Activated naive CD8-positive, alpha-beta T cell treated with anti-CD3 and anti-CD28 coated beads, Interleukin-2, amount 50 U/mL, for 24 hours (primary cell): ENCODE results near the gene TSPAN18.
A peak's percentile ranks its signal among the peaks of the same experiment; 100 is the strongest.

Experiments used
- ATAC-seq: fragments of 150-1000 bp; cut with Tn5 transposase; one replicate; pipeline ENCODE4 v1.10.0; 2021
- DNase-seq: peaks from one replicate; pipeline ENCODE4 v3.0.0; 2021
- H3K27ac Mint-ChIP-seq: one replicate; pipeline ENCODE4 v1.8.0; 2021; ENCODE audit warnings: mild to moderate bottlenecking, mixed read lengths
- H3K27me3 Mint-ChIP-seq: one replicate; pipeline ENCODE4 v1.8.0; 2021; ENCODE audit warnings: mixed read lengths
- H3K36me3 Mint-ChIP-seq: one replicate; pipeline ENCODE4 v1.8.0; 2021; ENCODE audit warnings: low read depth, mixed read lengths
- H3K4me1 Mint-ChIP-seq: one replicate; pipeline ENCODE4 v1.8.0; 2021; ENCODE audit warnings: mixed read lengths
- H3K4me3 Mint-ChIP-seq: one replicate; pipeline ENCODE4 v1.8.0; 2021; ENCODE audit warnings: mild to moderate bottlenecking, moderate library complexity, mixed read lengths
- H3K9me3 Mint-ChIP-seq: one replicate; pipeline ENCODE4 v1.8.0; 2021; ENCODE audit warnings: mixed read lengths

Gene TSPAN18

DNA sequence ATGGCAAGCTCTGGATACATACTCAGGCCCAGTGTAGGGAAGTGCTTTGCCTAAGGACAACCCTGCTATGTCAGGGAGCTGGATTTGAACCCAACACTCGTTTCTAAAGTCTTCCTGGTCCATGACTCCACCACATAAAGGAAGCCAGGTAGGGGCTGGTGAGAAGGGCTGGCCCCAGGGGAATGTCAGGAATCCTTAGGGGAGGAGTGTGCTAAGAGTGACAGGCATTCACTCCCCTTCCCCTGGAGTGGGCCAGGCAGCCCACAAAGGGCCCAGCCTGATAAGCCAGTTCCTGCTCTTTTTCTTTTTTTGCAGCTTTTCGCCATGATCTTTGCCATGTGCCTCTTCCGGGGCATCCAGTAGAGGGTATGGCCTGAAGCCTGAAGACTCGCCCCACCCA, 202.1 kb downstream of the TSPAN18 start:
- DNase-seq (no peak), ATAC-seq (no peak)
- no peaks in the 10 kb centered on the region for H3K36me3 Mint-ChIP-seq
- H3K27ac Mint-ChIP-seq = no peak overlapping the region
- H3K4me1 Mint-ChIP-seq = no peaks in the 10 kb centered on the region
- H3K9me3 Mint-ChIP-seq = no peaks in the 10 kb centered on the region
- no peak overlapping the region for H3K4me3 Mint-ChIP-seq
- H3K27me3 Mint-ChIP-seq = no peaks in the 10 kb centered on the region

DNA sequence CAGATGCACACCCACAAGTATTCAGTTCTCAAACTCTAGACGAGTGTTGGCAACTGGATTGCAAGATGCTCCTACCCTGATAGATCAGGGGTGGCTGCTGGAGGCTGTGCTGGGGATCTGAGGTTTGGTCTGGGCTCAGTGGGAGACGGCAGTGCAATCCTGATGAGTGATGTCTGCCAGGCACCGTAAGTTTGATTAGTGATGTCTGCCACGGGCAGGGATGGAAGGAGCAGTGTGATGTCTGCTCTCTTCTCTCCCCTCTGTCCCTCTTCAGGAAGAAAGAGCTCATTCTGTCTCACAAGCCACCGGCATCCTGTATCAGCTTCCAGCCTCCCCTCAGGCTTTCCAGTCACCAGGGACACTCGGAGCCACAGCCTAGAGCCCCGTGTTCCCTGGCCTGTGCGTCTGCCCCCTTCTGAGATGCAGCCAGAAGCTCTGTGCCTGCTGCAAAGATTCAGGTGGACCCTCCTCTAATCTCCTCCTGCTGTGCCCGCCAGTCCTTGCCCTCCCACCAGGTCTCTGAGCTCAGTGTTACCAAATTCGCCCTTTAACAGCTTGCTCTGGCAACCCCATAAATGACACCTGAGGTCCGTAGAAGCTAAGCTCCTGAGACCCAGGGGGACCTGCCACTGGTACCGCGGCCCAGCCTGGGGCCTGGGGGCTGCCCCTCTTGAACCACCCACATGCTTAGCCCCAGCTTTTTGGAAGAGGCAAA, 204.0 kb downstream of the TSPAN18 start:
- ATAC-seq (no peak), DNase-seq (no peak)
- Mint-ChIP-seq H3K36me3 (no peaks in the 10 kb centered on the region), H3K4me1 (no peaks in the 10 kb centered on the region), H3K9me3 (no peaks in the 10 kb centered on the region), H3K27ac (no peak overlapping the region), H3K4me3 (no peak overlapping the region), H3K27me3 (no peaks in the 10 kb centered on the region)

DNA sequence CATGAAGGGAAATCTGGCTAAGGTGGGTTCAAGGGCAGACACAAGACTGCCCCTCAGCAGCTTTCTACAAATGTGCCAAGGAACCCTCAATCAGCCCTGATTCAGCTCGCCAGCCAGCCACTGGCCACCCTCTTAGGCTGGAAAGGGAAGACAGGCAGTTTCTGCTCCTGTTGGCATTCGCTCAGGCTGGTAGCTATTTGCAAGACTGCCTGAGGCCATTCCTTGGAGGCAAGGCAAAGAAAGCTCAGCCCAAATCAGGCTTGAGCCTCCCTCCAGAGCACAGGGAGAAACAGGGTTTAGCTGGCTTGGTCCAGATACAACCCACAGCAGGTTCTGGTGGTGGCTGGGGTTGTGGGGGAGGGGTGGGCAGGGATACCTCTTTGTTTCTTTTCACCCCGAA, 204.7 kb downstream of the TSPAN18 start:
- Mint-ChIP-seq H3K4me3 (no peak overlapping the region), H3K36me3 (no peaks in the 10 kb centered on the region), H3K27ac (no peak overlapping the region), H3K4me1 (no peaks in the 10 kb centered on the region), H3K9me3 (no peaks in the 10 kb centered on the region), H3K27me3 (no peaks in the 10 kb centered on the region)
- no peak for DNase-seq
- no peak for ATAC-seq

DNA sequence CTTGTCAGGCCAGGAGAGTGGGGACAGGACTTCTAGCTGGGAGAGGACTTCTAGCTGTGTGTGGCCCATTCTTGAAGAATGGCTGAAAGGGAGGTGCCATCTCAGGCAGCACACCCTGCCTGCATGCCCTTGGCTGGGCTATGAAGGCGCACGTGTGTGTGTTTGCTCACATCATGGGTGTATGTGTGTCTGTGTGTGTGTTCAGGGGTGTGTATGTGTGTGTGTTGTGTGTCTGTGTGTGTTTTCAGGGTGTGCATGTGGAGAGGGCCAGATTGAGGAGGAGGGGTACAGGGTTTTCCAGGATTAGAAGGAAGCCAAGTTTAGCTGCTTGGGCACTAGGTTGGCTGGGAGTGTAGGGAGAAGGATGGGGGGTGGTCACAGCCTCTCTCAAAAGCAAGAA, 207.3 kb downstream of the TSPAN18 start:
- Mint-ChIP-seq H3K4me3 (no peak overlapping the region), H3K9me3 (no peaks in the 10 kb centered on the region), H3K4me1 (no peaks in the 10 kb centered on the region), H3K36me3 (no peaks in the 10 kb centered on the region), H3K27ac (no peak overlapping the region), H3K27me3 (no peaks in the 10 kb centered on the region)
- DNase-seq (no peak), ATAC-seq (no peak)

DNA sequence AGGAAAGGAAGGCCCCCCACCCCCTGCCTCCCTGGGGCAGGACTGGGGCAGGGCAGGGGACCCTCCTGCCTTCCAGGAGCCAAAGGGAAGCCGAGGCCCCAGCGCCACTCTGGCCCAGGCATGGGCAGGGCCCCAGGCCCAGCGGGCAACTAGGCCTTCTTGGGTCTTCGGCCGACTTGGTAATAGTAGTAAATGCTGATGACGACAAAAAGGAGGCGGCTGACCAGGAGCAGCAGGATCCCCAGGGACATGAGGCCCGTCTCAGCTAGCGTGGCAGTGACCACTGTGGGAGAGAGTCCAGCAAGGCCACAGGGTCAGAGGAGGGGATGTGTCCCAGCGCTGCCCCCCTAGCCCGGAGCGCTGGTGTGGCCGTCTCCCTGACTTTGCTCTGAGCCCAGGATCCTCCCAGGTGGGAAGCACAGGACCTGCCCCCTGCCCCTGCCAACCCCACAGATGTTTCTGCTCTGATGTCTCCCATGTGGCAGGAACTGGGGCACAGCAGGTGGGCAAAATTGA, 208.0 kb downstream of the TSPAN18 start:
- H3K27me3 Mint-ChIP-seq = no peaks in the 10 kb centered on the region
- H3K4me3 Mint-ChIP-seq = no peak overlapping the region
- no peak for ATAC-seq
- H3K27ac Mint-ChIP-seq = no peak overlapping the region
- DNase-seq = no peak
- no peaks in the 10 kb centered on the region for H3K9me3 Mint-ChIP-seq
- H3K36me3 Mint-ChIP-seq = no peaks in the 10 kb centered on the region
- no peaks in the 10 kb centered on the region for H3K4me1 Mint-ChIP-seq

DNA sequence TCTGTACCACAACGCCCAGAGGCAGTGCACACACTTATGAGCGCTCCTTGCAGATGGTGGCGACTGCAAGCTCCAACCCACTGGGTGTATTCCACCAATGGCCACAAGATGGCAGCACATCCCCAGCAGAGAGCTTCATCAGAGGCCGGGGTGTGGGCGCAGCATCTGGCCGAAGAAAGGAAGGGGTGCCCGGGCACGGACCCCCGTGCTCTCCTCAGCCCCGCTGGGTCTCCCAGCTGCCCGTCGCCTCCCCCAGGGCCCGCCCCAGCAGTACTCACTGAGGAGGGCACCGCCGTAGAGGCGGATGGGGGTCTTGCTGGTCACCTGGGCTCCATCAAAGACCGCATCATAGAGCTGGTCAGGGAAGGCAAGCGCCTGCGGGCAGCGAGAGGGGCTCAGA, 209.8 kb downstream of the TSPAN18 start:
- H3K4me3 Mint-ChIP-seq = no peak overlapping the region
- ATAC-seq (peak; percentile 74), DNase-seq (peak; percentile 85)
- no peaks in the 10 kb centered on the region for H3K4me1 Mint-ChIP-seq
- H3K36me3 Mint-ChIP-seq = no peaks in the 10 kb centered on the region
- H3K27me3 Mint-ChIP-seq = no peaks in the 10 kb centered on the region
- no peaks in the 10 kb centered on the region for H3K9me3 Mint-ChIP-seq
- H3K27ac Mint-ChIP-seq = no peak overlapping the region

DNA sequence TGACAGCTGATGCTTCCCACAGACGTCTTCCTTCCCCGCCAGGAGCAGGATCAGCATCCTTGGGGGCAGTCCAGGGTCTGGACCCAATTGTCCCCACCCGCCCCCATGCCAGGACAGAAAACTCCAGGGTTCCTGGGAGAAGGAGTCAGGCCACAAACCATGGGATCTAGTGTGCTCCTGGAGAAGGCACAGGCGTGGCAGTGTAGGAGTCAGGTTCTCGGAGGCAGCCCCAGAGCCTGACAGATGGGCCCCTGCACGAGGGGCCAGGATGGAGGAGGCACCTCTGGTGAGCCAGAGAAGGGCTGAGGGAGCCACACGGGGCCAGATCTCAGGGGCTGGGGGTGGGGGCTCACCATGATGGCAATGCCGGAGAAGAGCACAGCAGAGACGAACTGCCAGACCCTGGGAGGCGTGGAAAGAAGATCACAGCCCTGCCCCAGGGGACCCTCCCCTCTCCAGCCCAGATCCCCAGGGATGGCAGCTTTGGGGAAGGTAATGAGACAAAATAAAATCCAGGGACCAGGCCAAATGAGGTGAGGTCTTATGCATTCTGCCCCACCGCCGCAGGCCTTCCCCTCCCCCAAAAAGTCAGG, 210.3 kb downstream of the TSPAN18 start:
- peaks cover 3% of the 10 kb centered on the region for H3K4me1 Mint-ChIP-seq

DNA sequence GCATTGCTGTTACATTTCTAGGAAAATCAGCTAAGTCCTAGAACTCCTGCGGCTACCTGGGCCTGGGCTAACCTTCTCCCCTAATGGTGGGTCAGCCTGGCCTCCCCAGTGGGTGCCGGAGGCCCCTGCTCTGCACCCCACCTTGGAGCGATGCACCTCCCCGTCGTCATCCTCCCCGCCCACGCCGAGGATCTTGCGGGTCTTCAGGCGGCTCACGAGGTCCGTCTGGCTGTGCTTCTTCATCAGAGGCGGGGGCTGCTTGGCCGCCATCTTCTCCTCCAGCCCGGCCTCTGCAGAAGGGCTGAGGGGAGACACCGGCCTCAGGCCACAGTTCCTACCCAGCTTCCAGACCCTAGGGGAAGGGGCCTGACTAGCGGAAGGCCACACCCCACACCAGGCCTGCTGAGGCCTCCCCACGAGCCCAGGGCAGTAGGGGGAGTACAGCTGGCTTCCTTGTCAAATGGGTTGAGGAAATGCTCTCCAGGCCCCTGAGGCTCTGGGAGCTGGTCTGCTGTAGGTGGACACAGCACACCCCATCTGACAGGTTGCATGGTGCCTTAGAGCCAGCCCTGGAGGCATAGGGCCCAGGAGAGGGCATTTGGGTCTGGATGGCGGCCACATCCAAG, 211.4 kb downstream of the TSPAN18 start:
- H3K36me3 Mint-ChIP-seq = no peaks in the 10 kb centered on the region
- peaks cover 14% of the 10 kb centered on the region for H3K4me1 Mint-ChIP-seq
- H3K27me3 Mint-ChIP-seq = no peaks in the 10 kb centered on the region
- no peak for ATAC-seq
- no peaks in the 10 kb centered on the region for H3K9me3 Mint-ChIP-seq
- no peak overlapping the region for H3K4me3 Mint-ChIP-seq
- DNase-seq = no peak
- H3K27ac Mint-ChIP-seq = no peak overlapping the region

More for the DNA sequence above, 210.3 kb downstream of the TSPAN18 start:
- H3K27ac Mint-ChIP-seq = no peak overlapping the region
- no peaks in the 10 kb centered on the region for H3K9me3 Mint-ChIP-seq
- H3K27me3 Mint-ChIP-seq = no peaks in the 10 kb centered on the region
- no peaks in the 10 kb centered on the region for H3K36me3 Mint-ChIP-seq
- H3K4me3 Mint-ChIP-seq = no peak overlapping the region
- ATAC-seq = no peak
- no peak for DNase-seq

DNA sequence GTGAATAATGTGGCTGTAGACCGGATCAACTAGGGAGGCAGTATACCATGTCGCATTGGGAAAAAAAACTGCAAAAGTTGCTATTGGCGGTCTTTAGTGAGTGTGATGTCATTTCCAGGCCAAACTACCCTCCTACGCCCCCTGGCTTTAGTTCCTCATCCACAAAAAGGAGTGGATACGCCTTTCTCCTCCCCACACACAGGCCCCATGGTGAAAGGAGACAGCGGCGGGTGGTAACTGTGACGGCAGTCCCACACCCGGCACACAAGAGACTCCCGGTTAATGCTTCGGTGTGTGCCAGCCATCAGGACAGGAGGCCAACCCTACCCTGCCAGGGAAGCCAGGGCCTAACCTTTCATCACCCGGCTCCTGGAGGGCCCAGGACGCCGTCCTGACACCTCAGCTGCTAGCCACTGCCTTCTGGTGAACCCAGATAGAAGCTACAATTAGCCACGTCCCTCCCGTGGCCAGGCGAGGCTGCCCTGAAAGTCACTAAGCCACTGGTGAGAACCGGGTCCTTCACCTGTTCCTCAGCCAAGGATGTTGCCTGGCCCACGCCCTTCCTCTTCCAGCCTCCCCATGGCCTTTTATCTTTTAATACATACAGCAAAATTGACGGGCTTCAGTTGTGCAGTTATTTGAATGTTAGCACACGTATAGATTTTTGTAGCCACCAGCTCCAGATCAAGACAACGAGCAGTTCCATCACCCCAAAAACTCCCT, 213.1 kb downstream of the TSPAN18 start:
- DNase-seq (no peak), ATAC-seq (no peak)
- no peak overlapping the region for H3K27ac Mint-ChIP-seq
- H3K9me3 Mint-ChIP-seq = no peaks in the 10 kb centered on the region
- no peaks in the 10 kb centered on the region for H3K36me3 Mint-ChIP-seq
- H3K4me3 Mint-ChIP-seq = no peak overlapping the region
- peaks cover 30% of the 10 kb centered on the region for H3K4me1 Mint-ChIP-seq
- no peaks in the 10 kb centered on the region for H3K27me3 Mint-ChIP-seq

DNA sequence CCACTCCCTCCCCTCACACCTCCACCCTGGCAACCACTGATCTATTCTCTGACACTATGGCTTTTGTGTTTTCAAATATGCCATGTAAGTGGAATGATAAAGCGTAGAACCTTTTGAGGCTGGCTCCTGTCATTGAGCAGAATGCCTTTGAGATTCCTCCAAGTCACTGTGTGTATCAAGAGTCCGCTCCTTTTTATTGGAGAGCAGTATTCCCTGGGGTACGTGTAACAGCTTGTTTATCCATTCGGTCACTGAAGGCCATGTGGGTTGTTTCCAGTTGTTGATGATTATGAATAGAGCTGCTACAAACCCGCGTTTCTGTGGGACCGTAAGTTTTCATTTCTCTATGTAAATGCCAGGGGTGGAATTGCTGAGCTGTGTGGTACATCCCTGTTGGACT, 213.6 kb downstream of the TSPAN18 start:
- ATAC-seq = no peak
- no peak overlapping the region for H3K27ac Mint-ChIP-seq
- no peak overlapping the region for H3K4me3 Mint-ChIP-seq
- H3K4me1 Mint-ChIP-seq = peaks cover 36% of the 10 kb centered on the region
- H3K27me3 Mint-ChIP-seq = no peaks in the 10 kb centered on the region
- H3K9me3 Mint-ChIP-seq = no peaks in the 10 kb centered on the region
- H3K36me3 Mint-ChIP-seq = no peaks in the 10 kb centered on the region
- no peak for DNase-seq

DNA sequence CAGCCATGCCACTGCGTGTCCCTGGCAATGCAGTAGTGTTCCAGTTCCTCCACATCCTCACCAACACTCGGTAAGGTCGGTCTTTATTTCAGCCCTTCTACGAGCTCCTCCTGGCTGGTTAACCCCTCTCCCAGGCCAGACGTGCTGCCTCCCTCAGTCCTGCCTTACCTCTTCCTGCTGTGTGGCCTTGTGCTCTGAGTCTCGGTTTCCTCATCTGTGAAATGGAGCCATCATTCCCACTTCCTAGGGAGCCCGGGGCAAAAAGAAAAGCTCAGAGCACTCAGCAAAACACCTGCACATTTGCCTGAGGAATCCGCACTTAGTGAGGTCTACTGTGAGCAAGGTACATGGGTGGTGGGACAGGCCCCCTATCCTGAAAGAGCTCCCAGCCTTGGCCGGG, 214.1 kb downstream of the TSPAN18 start:
- Mint-ChIP-seq H3K4me3 (no peak overlapping the region), H3K27me3 (no peaks in the 10 kb centered on the region), H3K36me3 (no peaks in the 10 kb centered on the region), H3K9me3 (no peaks in the 10 kb centered on the region), H3K4me1 (peaks cover 36% of the 10 kb centered on the region), H3K27ac (no peak overlapping the region)
- ATAC-seq (no peak), DNase-seq (no peak)

DNA sequence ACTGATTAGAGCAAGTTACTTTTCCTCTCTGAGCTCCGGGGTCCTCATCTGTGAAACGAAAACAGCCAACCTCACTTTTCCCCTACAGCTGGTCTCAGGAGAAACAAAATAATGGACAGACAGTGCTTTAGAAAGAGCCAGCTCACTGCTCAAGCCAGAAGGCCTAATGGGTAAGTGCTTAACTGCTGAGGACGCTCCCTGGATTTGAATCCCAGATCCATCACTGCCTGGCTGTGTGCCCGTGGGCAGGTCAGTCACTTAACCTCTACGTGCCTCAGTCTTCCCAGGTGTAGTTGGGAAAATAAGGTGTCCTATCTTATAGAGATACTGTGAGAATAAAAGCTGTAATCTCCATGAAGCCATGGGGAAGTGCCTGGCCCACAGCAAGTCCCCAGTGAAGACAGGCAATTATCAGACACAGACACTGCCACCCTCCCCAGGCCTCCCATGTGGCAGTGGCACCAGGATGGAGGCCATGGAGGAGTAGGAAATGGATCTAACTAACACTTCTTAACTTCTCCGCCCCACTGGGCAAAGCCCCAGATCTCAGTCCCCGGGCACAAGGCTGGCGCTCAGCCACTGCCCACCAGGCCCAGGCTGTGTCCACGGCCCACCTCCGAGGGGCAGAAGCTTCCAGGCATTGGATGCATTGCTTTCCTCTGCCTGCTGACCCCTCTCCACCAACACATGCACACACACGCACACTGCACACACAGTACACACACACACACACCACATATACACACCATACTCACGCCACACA, 214.7 kb downstream of the TSPAN18 start:
- DNase-seq (no peak), ATAC-seq (no peak)
- H3K27me3 Mint-ChIP-seq = no peaks in the 10 kb centered on the region
- no peaks in the 10 kb centered on the region for H3K36me3 Mint-ChIP-seq
- peaks cover 36% of the 10 kb centered on the region for H3K4me1 Mint-ChIP-seq
- no peaks in the 10 kb centered on the region for H3K9me3 Mint-ChIP-seq
- H3K4me3 Mint-ChIP-seq = no peak overlapping the region
- peak overlapping the region; percentile 82 for H3K27ac Mint-ChIP-seq

DNA sequence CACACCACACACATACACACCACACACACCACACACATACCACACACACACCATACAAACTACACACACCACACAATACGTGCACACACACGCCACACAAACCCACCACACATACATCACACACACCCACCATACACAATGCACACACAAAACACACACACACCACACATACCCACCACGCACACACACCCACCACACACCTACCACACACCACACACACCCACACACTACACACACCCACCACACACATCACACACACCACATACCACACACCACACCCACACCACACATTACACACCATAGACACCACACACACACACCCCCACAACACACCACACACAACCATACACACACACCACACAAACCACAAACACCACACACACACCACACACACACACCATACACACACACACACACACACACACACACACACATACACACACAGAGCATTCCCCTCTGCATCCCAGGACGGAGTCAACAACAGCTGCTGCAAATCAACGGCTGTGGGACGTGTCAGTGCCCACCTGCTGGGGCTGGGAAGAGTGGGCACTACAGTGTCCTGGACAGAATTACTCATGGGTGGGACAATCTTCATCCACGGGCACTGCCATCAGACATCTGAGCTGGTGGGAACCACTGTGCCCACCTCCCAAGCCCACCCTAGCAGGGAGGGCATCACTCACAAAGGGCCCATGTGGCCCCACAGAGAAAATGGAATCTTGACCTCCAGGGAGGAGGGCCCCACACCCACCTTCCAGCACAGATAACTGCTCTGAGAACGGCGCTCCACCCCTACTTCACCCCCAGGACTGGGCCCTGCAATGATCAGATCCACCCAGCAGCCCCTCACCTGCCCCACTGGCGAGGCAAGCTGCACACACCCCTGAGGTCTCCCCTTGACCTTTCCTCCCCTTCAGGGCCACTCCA, 215.5 kb downstream of the TSPAN18 start:
- no peak for ATAC-seq
- Mint-ChIP-seq H3K4me1 (peaks cover 36% of the 10 kb centered on the region), H3K4me3 (peak overlapping the region; percentile 26), H3K9me3 (no peaks in the 10 kb centered on the region), H3K36me3 (no peaks in the 10 kb centered on the region), H3K27ac (peak overlapping the region; percentile 82), H3K27me3 (no peaks in the 10 kb centered on the region)
- DNase-seq = no peak
